ENCODE measurements around the gene MTUS2.
A peak's percentile ranks its signal among the peaks of the same experiment; 100 is the strongest.

Gene MTUS2

DNA sequence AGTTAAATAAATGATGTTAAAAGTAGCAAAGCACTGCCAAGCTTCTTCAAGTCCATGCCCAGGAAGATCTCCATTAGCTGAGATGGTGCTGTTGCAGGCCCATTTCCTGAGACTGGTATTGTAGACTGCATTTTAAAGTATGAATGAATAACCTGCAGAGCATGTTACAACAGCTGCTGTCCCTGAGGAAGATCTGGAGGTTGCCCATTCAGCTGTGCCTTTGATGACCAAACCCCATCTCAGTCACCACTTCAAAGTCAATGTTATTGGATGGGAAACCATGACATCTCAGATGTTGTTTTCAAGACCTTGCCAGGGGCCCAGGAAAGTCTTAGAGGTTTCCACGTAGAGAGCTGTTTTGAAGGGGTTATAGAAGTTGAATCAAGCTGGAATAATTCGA, 281.3 kb downstream of the MTUS2 start:
- no peak overlapping the region for H3K27ac ChIP-seq
- TF ChIP-seq, protein P1, sequence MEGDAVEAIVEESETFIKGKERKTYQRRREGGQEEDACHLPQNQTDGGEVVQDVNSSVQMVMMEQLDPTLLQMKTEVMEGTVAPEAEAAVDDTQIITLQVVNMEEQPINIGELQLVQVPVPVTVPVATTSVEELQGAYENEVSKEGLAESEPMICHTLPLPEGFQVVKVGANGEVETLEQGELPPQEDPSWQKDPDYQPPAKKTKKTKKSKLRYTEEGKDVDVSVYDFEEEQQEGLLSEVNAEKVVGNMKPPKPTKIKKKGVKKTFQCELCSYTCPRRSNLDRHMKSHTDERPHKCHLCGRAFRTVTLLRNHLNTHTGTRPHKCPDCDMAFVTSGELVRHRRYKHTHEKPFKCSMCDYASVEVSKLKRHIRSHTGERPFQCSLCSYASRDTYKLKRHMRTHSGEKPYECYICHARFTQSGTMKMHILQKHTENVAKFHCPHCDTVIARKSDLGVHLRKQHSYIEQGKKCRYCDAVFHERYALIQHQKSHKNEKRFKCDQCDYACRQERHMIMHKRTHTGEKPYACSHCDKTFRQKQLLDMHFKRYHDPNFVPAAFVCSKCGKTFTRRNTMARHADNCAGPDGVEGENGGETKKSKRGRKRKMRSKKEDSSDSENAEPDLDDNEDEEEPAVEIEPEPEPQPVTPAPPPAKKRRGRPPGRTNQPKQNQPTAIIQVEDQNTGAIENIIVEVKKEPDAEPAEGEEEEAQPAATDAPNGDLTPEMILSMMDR (IDR thresholded peaks at IDR 0.05), result no peak
- no peak for TF ChIP-seq ZFX (IDR thresholded peaks at IDR 0.05; ENCODE audit: borderline replicate concordance)

DNA sequence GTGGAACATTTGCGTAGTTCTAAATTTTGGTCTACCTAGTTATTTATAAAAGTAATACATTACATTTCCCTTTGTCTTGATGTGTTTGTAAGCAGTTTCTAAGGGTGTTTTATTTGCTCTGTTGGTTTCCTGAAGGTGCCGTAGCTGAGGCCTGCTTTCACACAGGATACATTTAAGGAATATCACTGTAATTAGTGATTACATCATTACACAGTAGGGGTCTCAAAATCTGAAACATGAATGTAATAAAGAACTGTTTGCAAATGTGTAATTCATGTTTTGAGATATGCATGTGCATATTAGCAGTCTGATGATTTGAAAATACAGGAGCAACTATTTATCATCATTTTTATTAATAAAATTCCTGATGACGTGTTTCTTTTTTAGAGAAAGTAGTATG, 281.8 kb downstream of the MTUS2 start:
- no peak for TF ChIP-seq ZFX (IDR thresholded peaks at IDR 0.05; ENCODE audit: borderline replicate concordance)
- TF ChIP-seq, protein P1 (IDR thresholded peaks at IDR 0.05), result no peak

DNA sequence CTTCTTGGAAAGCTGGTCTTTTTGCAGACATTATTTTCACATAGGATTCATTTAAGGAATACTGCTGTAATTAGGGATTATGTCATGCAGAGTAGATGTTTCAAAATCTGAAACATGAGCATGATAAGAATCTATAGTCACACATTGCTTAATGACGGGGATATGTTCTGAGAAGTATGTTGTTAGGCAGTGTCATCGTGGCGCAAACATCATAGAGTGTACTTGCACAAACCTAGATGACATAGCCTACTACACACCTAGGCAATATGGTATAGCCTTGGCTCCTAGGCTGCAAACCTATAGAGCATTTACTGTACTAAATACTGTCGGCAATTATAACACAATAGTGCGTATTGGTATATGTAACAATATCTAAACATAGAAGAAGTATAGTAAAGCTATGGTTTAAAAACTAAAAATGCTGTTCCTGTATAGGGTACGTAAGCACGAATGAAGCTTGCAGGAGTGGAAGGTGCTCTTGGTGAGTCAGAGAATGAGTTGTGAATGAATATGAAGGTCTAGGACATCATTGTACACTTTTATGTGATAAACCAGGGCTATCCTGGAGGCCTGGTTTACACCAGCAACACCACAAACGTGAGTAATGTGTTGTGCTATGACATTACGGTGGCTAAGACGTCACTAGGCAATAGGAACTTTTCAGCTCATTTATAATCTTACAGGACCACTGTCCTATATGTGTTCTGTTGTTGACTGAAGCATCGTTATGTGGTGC, 283.1 kb downstream of the MTUS2 start:
- no peak overlapping the region for H3K27ac ChIP-seq
- TF ChIP-seq, protein P1 (IDR thresholded peaks at IDR 0.05), result no peak
- TF ChIP-seq ZFX (IDR thresholded peaks at IDR 0.05; ENCODE audit: borderline replicate concordance), result no peak

More for the DNA sequence above, 281.8 kb downstream of the MTUS2 start:
- no peak overlapping the region for H3K27ac ChIP-seq

DNA sequence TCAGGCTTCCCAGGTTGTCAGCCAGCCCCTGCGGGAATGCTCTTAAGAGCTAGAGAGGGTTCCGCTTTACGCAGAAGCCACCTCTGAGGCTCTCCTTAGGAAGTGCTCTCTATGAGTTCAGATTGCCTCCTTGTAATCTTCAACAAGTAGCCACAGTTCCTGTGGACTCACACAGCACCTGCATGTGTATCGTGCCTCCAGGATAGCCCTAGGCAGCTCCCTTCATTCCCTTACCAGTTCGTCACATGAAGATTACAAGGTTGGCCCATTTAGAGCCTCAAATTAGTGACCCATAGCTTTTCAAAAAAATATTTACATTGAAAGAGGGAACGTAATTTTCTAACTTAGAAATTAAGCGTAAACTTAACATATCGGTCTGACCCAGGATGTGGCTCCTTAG, 284.3 kb downstream of the MTUS2 start:
- TF ChIP-seq, protein P1 (IDR thresholded peaks at IDR 0.05), result no peak
- H3K27ac ChIP-seq, result no peak overlapping the region

DNA sequence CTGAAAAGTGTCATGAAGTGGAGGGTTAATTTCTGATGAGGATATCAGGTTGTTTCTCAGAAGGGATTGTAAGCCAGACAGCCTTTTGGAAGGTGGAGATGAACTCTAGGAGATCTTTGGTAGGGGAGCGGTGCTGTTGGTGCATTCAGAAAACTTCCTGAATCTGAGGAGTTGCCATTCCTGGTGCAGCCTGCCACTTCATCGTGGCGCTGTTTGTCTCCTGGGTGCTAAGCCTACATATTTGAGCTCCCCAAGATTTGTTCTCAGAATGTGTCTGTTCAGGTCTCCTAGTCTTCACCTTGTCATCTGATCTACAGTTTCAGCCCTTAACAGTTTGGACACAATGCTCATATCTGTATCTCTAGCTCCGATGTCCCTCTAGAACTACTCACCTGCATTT, 285.6 kb downstream of the MTUS2 start:
- TF ChIP-seq, protein P1 (IDR thresholded peaks at IDR 0.05), result peak; percentile 66
- TF ChIP-seq ZFX (IDR thresholded peaks at IDR 0.05; ENCODE audit: borderline replicate concordance), result no peak
- no peak overlapping the region for H3K27ac ChIP-seq

DNA sequence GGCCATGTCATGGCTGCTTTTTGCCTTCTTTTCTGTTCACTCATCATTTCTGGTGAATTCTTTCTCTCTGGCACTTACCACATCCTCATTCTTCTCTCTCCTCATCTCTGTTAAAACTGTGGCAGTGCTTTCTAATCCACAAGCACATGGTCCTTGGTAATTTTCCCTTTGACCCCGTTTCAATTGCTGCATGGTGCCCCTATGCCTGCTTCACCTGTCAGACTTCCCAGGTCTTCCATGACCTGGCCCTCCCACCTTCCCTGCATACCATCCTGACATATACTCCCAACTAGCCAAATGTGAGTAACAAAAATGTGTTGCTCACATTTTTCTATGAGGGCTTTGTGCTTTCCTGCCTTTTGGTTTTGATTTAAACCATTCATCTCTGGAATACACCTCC, 286.5 kb downstream of the MTUS2 start:
- TF ChIP-seq, protein P1 (IDR thresholded peaks at IDR 0.05), result no peak
- no peak overlapping the region for H3K27ac ChIP-seq

DNA sequence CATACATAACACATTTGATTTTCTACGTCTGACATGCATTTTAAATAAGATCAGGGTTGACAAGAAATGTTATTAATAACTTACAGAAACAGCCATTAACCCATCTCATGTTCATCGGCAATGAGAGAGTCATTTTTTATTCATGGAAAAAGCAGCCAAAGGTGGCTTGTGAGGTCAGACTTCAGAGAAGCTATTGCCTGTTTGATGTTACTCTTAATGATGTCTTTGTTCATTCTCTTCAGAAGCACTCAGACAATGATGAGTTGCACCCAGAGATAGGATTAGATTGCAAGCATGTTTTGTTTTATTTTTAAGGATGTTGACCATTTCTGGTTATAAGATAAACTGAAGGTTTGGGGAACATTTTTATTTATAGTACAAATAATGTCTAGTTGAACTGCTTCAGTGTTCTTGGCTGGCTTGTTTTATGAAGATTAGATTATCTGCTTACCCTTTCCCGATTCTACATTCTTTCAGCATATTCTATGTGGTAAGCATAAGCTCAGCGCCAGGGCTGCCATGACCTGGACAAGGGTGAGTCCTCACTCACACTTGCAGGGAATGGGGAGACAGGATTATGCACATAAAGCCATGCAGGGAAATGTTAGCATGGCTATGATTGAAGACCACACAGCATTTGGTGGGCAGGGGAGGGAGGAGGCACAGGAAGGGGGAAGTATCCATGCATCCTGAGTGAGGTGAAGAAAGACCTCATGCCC, 288.1 kb downstream of the MTUS2 start:
- TF ChIP-seq, protein P1 (IDR thresholded peaks at IDR 0.05), result no peak
- TF ChIP-seq ZFX (IDR thresholded peaks at IDR 0.05; ENCODE audit: borderline replicate concordance), result no peak
- H3K27ac ChIP-seq, result no peak overlapping the region

Data from 22Rv1 (cell line).